ENCODE data around the gene GLT8D2. TPM values are rescaled to one million over a fixed set of nuclear protein-coding genes. Genes with fewer than 3 reads are reported as not detected.

The GLT8D2 gene
- total RNA-seq, 4 donors from 2014 or later, result 0.41 to 4.0 (median 1.1) TPM

DNA sequence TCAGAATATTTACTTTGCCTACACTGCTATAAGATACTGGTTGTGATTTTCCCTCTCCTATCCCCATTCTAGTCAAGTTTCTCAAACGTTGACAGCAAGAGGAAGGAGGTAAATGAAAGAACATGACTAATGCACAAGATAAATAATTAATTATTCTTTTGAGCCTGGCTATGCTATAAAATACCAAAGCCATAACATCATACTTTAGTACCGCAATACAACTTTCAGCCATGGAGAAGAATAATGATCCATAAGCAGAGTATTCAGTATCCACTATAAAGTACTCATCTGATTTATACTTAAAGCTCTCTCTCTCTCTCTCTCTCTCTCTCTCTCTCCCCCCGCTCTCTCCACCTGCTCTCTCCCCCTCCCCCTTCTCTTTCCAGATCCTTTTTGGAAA is 43.1 kb downstream of the GLT8D2 start:
- TF ChIP-seq POLR2A (IDR thresholded peaks at IDR 0.05), result no peak
- TF ChIP-seq, protein P1, sequence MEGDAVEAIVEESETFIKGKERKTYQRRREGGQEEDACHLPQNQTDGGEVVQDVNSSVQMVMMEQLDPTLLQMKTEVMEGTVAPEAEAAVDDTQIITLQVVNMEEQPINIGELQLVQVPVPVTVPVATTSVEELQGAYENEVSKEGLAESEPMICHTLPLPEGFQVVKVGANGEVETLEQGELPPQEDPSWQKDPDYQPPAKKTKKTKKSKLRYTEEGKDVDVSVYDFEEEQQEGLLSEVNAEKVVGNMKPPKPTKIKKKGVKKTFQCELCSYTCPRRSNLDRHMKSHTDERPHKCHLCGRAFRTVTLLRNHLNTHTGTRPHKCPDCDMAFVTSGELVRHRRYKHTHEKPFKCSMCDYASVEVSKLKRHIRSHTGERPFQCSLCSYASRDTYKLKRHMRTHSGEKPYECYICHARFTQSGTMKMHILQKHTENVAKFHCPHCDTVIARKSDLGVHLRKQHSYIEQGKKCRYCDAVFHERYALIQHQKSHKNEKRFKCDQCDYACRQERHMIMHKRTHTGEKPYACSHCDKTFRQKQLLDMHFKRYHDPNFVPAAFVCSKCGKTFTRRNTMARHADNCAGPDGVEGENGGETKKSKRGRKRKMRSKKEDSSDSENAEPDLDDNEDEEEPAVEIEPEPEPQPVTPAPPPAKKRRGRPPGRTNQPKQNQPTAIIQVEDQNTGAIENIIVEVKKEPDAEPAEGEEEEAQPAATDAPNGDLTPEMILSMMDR (IDR thresholded peaks at IDR 0.05 in 4 of 5, conservative IDR thresholded peaks at IDR 0.05 in 1 of 5), result no peak
- H3K36me3 ChIP-seq, result no peaks in the 10 kb centered on the region
- H3K27ac ChIP-seq, result no peak overlapping the region
- in situ Hi-C loops (cut with MboI; ENCODE audit: low sequenced_read_pairs in 4 of 4) (no loop called here), intact Hi-C loops (cut with DNase I; ENCODE audit: low total_unique reads) (no loop called here)
- H3K4me1 ChIP-seq, result peaks cover 11 to 17% of the 10 kb centered on the region in 2 donors
- DNase-seq (no peak), ATAC-seq (no peak)
- no peak overlapping the region for H3K4me3 ChIP-seq
- no peaks in the 10 kb centered on the region for H3K27me3 ChIP-seq
- no peaks in the 10 kb centered on the region for H3K9me3 ChIP-seq

DNA sequence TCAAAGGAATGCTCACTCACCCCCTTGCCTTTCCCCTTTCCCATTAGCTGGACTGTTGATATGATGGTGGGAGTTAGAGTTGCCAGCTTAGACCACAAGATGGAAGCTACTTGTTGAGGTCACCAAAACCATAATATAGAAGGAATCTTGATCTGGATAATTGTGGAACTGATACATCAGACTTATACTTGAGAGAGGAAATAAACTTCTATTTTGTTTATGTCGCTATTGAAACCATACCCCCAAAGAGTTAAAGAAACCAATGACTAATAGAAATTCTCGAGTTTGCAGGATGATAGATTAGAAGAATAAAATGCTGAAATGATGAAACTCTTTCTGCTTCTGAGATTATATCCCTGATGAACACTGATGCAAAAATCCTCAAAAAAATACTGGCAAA is 46.4 kb downstream of the GLT8D2 start:
- no peaks in the 10 kb centered on the region for H3K9me3 ChIP-seq
- DNase-seq, result no peak
- H3K4me3 ChIP-seq, result no peak overlapping the region
- no peak overlapping the region for H3K27ac ChIP-seq
- no peaks in the 10 kb centered on the region for H3K4me1 ChIP-seq
- H3K36me3 ChIP-seq, result no peaks in the 10 kb centered on the region
- no peaks in the 10 kb centered on the region for H3K27me3 ChIP-seq
- in situ Hi-C loops (cut with MboI; ENCODE audit: low sequenced_read_pairs in 4 of 4), result no loop called here
- ATAC-seq, result no peak
- no peak for TF ChIP-seq POLR2A (IDR thresholded peaks at IDR 0.05)
- TF ChIP-seq, protein P1 (IDR thresholded peaks at IDR 0.05 in 4 of 5, conservative IDR thresholded peaks at IDR 0.05 in 1 of 5), result no peak
- intact Hi-C loops (cut with DNase I; ENCODE audit: low total_unique reads), result no loop called here

DNA sequence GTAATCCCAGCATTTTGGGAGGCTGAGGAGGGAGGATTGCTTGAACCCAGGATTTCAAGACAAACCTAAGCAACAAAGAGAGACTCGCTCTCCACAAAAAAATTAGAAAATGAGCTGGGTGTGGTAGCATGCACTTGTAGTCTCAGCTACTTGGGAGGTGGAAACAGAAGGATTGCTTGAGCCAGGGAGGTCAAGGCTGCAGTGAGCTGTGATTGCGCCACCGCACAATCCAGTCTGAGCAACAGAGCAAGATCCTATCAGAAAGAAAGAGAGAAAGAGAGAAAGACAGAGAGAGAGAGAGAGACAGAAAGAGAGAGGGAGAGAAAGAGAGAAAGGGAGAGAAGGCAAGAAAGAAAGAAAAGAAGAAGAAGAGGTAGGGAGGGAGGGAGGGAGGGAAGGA is 47.3 kb downstream of the GLT8D2 start:
- in situ Hi-C loops (cut with MboI; ENCODE audit: low sequenced_read_pairs in 4 of 4), result no loop called here
- ATAC-seq (no peak), DNase-seq (no peak)
- intact Hi-C loops (cut with DNase I; ENCODE audit: low total_unique reads), result no loop called here
- H3K4me1 ChIP-seq, result no peaks in the 10 kb centered on the region
- TF ChIP-seq POLR2A (IDR thresholded peaks at IDR 0.05), result no peak
- TF ChIP-seq, protein P1 (IDR thresholded peaks at IDR 0.05 in 4 of 5, conservative IDR thresholded peaks at IDR 0.05 in 1 of 5), result no peak
- H3K27ac ChIP-seq, result no peak overlapping the region
- H3K9me3 ChIP-seq, result no peaks in the 10 kb centered on the region
- no peak overlapping the region for H3K4me3 ChIP-seq
- no peaks in the 10 kb centered on the region for H3K27me3 ChIP-seq
- H3K36me3 ChIP-seq, result no peaks in the 10 kb centered on the region

DNA sequence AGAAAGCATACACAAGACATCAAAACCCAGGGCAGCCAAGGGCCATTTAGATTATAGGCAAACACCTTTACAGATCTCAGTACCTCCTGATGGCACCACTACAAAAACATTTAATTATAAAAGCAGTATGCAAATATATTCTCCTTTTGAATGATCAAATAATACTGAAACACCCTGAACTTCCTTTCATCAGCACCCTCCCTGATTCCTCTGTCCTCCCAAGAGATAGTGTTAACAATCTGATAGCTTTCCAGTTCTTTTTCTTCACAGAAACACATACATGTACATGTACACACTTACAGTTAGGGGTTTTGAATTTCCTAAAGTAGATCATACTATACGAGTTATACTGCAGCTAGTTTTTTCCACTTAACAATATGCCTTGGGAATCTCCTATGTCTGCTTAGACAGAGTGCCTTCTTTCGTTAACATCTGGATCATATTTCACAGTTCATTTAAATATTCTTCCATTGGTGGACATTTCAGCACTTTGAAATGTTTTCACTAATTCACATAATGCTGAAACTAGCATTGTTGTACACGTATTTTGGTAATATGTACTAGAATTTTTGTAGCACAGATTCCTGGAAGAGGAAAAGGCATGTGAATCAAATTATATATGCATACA is 49.1 kb downstream of the GLT8D2 start:
- Histone ChIP-seq H3K27me3 (no peaks in the 10 kb centered on the region), H3K9me3 (no peaks in the 10 kb centered on the region), H3K4me1 (peaks cover 11 to 13% of the 10 kb centered on the region in 2 donors), H3K36me3 (no peaks in the 10 kb centered on the region), H3K27ac (no peak overlapping the region), H3K4me3 (no peak overlapping the region)
- TF ChIP-seq POLR2A (IDR thresholded peaks at IDR 0.05), result no peak
- TF ChIP-seq, protein P1 (IDR thresholded peaks at IDR 0.05 in 4 of 5, conservative IDR thresholded peaks at IDR 0.05 in 1 of 5), result no peak
- intact Hi-C loops (cut with DNase I; ENCODE audit: low total_unique reads), result no loop called here
- DNase-seq, result no peak
- in situ Hi-C loops (cut with MboI; ENCODE audit: low sequenced_read_pairs in 4 of 4), result no loop called here
- no peak for ATAC-seq

DNA sequence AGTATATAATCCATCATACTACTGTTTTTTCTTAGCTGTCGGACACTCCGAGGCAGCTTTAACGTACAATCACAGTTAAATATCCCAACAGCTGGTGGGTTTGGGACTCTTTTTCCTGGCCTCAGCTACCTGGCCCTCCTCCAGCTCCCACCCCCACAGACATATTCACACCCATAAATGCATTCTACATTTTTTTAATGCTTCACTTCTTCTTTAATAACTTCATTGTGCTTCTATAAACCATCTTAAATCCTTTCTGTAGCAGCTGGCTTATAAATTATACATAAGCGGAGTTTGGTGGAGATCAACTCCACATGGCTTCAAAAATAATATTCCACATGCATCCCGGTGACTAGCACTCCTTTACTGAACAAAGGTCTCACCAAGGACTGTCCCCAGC is 51.0 kb downstream of the GLT8D2 start:
- ATAC-seq, result no peak

More for the DNA sequence above, 51.0 kb downstream of the GLT8D2 start:
- intact Hi-C loops (cut with DNase I; ENCODE audit: low total_unique reads), result no loop called here
- Histone ChIP-seq H3K4me3 (no peak overlapping the region), H3K27me3 (no peaks in the 10 kb centered on the region), H3K27ac (no peak overlapping the region), H3K4me1 (peaks cover 11 to 13% of the 10 kb centered on the region in 2 donors), H3K9me3 (no peaks in the 10 kb centered on the region), H3K36me3 (no peaks in the 10 kb centered on the region)
- no peak for DNase-seq
- TF ChIP-seq, protein P1 (IDR thresholded peaks at IDR 0.05 in 4 of 5, conservative IDR thresholded peaks at IDR 0.05 in 1 of 5), result no peak
- TF ChIP-seq POLR2A (IDR thresholded peaks at IDR 0.05), result no peak
- in situ Hi-C loops (cut with MboI; ENCODE audit: low sequenced_read_pairs in 4 of 4), result no loop called here
